NCI-H1694 treated with DMSO at 0.1 percent for 48 hours (cell line): ENCODE results near the gene CLP1.
"Not testable (repeated sequence)": the region's sequence is repeated elsewhere in the genome, so short reads cannot be mapped to it uniquely, and the experiment has no call there.

ENCODE experiments used
- DNase-seq: peaks from one replicate; lab custom pipeline; 2025; lab: John Stamatoyannopoulos, UW

The CLP1 gene

DNA sequence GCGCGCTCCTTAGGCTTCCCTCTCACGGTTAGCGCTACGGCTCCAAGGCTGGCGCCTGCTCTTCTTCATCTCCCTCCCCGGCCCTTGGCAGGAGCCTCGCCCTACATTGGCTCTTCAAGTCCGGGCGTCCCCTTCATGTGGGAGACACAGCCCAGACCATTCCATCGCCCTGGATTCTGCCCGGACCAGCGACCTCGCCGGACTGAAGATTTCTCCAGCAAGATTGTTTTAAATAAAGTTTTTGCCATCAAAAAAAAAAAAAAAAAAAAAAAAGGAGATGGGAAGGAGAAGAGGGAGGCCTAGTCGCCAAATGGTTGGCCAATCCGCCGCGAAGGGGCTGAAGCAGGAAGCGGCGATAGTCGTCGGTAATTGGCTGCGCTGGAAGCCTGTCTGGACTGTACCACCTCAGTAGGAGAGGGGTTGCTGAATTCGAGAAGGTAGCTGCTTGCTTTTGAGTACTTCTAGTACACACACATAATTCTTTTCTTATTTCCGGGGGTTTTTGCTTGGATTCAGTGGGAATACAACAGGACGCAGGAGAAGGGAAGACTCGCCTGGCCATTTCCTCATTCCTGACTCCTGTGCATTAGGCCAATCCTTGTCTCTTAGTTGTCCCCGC lies 9.7 kb downstream of the CLP1 start:
- DNase-seq = peak; percentile 99

DNA sequence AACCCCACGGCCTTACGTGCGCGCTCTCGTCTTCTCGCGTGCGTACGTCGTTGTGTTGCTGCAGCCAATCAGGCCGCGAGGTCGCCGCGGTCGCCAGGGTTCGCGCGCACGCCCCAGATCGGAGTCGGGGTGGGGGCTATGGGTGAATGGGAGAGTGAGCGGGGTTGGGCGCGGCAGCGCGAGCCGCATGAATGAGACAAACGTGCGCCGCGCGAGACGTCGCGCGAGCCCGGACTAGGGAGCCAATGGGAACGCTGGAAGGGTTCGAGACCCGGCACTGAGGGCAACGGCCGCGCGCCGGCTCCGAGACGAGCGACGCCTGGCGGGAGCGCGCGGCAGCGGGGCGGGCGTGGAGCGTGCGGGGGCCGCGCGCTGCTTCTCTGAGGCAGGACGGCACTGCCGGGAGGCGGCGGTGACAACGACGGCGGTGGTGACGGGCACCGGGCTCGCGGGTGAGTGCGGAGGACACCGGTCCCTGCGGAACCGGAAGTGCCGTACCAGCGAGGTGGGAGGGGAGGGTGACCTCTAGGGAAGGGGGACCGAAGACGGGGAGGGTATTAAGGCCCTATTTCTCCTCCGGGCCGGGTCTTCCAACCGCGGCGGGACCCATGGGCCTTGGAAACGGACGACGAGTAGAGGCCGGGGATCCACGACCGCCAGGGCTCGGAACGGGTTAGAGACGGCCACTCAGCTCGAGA lies 10.3 kb downstream of the CLP1 start, which contains the start of gene ZDHHC5:
TSS of gene ZDHHC5 (plus strand) at position 379 of the 698 bp plus-strand sequence. CDS start 4,977 bp downstream, outside the sequence.
- peak; percentile 99 for DNase-seq

GRCh38 chr11:57668434-57668782 lies 10.8 kb downstream of the CLP1 start:
- no peak for DNase-seq

DNA sequence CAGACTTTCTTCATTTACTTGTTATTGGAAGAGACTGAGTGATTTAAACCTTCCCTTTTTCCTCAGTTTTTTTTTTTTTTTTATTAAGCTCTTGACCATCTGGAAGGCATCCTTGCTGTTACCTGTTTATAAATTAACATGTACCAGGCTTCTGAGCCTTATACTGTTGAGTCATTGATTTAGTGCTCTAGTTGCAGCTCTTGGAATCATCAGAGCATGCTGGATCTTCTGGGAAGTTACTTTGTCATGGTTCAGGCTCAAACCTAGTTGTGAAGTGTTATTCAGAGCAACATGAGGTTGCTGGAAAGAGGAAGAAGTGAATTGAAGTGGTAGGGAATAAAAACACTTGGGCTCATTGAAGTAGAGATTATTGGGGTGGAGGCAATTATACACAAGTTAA lies 16.7 kb downstream of the CLP1 start:
- DNase-seq = no peak

GRCh38 chr11:57675176-57675941 lies 17.8 kb downstream of the CLP1 start:
- DNase-seq = no peak

- no peak for DNase-seq
Observed at GRCh38 chr11:57679396-57679795, 21.8 kb downstream of the CLP1 start.

DNA sequence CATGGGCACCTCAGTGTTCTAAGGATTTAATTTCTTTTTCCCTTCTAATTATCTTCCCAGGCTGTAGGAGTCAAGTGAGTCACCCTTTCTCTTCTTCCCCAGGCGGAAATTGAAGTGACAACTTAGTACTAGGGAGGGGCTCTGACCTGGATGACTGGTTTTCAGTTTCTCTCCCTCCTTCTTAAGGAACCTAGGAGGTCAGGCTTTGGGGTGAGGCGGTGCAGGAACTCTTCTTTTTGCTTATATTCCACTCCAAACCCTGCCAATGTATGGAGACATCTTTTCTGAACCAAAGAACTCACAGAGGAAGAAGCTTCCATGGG lies 23.0 kb downstream of the CLP1 start:
- no peak for DNase-seq

DNA sequence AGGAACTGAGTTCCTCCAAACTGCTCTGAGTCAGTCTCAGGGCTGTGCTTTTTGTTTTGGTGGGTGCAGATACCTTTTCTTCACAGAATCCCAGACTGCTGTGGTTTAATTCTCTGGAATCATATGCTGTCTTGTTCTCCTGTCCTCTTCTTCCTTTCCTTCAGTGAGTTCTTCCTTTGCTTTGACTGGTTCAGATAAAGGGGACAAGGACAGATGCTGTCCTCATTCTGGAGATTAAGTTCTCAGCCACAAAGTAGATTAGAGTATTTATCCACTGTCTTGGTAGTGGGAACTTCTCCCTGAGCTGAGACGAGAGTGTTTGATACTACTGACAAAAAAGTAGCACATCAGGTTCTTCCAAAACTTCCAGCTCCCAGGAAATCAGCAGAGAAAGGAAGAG lies 23.6 kb downstream of the CLP1 start:
- DNase-seq = no peak

DNA sequence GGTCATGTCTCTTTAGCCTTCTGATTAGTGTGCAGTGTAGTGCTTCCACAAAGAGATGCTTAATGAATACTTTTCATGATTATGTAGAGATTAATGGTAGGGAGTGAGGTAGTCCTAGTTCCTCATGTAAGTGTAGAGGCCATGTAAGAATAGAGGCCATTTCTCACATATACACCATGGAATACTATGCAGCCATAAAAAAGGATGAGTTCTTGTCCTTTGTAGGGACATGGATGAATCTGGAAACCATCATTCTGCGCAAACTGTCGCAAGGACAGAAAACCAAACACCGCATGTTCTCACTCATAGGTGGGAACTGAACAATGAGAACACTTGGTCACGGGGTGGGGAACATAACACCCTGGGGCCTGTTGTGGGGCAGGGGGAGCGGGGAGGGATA lies 32.9 kb downstream of the CLP1 start:
- not testable (repeated sequence) for DNase-seq

- DNase-seq = no peak
Observed at GRCh38 chr11:57698843-57699365, 41.3 kb downstream of the CLP1 start.

- no peak for DNase-seq
Observed at GRCh38 chr11:57699813-57700212, 42.3 kb downstream of the CLP1 start.

- DNase-seq = no peak
Observed at GRCh38 chr11:57700425-57700824, 42.9 kb downstream of the CLP1 start.

DNA sequence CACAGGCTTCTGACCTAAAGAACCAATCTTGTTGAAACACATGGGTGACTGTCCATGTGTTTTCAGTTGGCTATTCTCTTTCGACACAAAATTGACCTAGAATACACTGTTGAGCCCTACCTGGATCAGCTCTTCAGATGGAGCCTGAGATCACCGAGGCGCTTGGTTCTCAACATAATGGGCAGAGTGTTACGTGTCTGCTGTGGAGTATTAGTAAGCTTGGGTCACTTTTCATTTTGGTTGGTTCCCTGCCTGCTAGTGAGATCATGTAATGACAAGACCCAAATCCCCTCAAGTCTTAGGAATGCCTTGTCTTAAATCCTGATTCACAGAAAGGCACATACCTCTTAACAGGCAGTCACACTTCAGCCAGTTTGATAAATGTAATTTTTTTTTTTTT lies 45.8 kb downstream of the CLP1 start:
- DNase-seq = no peak

GRCh38 chr11:57704932-57705331 lies 47.4 kb downstream of the CLP1 start:
- no peak for DNase-seq

DNA sequence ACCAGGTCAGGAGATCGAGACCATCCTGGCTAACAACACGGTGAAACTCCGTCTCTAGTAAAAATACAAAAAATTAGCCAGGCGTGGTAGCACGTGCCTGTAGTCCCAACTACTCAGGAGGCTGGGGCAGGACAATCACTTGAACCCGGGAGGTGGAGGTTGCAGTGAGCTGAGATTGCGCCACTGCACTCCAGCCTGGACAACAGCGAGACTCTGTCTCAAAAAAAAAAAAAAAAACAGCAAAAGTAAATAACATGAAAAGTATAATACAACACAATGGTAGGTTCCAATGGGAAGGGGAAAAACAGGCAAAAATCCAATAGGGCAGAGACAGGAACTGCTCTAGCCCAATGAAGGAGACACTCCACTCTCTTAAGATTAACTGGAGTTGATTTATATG lies 47.9 kb downstream of the CLP1 start:
- DNase-seq = not testable (repeated sequence)

DNA sequence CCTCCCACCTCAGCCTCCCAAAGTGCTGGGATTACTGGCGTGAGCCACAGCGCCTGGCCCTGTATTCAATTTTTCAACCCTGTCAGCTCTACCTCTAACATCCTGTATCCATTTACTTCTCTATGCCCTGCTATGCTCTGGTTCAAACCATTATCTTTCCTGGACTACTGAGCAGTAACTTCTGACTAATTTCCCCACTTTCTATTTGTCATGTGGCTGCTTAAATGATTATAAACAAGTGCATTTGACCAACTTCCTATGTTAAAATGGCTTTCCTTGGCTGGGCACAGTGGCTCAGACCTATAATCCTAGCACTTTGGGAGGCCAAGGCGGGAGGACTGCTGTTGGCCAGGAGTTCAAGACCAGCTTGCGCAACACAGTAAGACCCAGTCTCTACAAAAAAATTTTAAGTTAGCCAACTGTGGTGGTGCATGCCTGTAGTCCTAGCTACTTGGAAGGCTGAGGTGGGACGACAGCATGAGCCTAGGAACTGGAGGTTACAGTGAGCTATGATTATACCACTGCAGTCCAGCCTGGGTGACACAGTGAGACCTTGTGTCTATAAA lies 52.3 kb downstream of the CLP1 start:
- no peak for DNase-seq
